ENCODE results near the gene MINDY3.

MINDY3 gene

GRCh38 chr10:15758618-15759017 is 101.7 kb downstream of the MINDY3 start:
- no peak for TF ChIP-seq TOX (CRISPR knock-in tag; IDR thresholded peaks at IDR 0.05; ENCODE audit: borderline replicate concordance)
- no peak for TF ChIP-seq ESRRG (CRISPR knock-in tag; IDR thresholded peaks at IDR 0.05)
- no peak for TF ChIP-seq ZNF70 (CRISPR knock-in tag; IDR thresholded peaks at IDR 0.05)
- no peak for TF ChIP-seq ARNTL (CRISPR knock-in tag; IDR thresholded peaks at IDR 0.05; ENCODE audit: borderline replicate concordance, low read depth)
- TF ChIP-seq ZNF8 (CRISPR knock-in tag; IDR thresholded peaks at IDR 0.05): no peak
- no peak for TF ChIP-seq CSDC2 (CRISPR knock-in tag; IDR thresholded peaks at IDR 0.05)
- no peak for TF ChIP-seq OSR1 (CRISPR knock-in tag; IDR thresholded peaks at IDR 0.05)
- no peak for TF ChIP-seq POU6F1 (CRISPR knock-in tag; IDR thresholded peaks at IDR 0.05; ENCODE audit: borderline replicate concordance, low read depth)
- TF ChIP-seq BACH2 (CRISPR knock-in tag; IDR thresholded peaks at IDR 0.05; ENCODE audit: borderline replicate concordance): no peak
- no peak for TF ChIP-seq ZC3H10 (CRISPR knock-in tag; IDR thresholded peaks at IDR 0.05)
- TF ChIP-seq, protein P1, sequence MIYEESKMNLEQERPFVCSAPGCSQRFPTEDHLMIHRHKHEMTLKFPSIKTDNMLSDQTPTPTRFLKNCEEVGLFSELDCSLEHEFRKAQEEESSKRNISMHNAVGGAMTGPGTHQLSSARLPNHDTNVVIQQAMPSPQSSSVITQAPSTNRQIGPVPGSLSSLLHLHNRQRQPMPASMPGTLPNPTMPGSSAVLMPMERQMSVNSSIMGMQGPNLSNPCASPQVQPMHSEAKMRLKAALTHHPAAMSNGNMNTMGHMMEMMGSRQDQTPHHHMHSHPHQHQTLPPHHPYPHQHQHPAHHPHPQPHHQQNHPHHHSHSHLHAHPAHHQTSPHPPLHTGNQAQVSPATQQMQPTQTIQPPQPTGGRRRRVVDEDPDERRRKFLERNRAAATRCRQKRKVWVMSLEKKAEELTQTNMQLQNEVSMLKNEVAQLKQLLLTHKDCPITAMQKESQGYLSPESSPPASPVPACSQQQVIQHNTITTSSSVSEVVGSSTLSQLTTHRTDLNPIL (CRISPR knock-in tag; IDR thresholded peaks at IDR 0.05; ENCODE audit: low read depth): no peak
- TF ChIP-seq PPARA (CRISPR knock-in tag; IDR thresholded peaks at IDR 0.05; ENCODE audit: borderline replicate concordance): no peak
- TF ChIP-seq SNAI2 (CRISPR knock-in tag; IDR thresholded peaks at IDR 0.05): no peak
- no peak for TF ChIP-seq TSHZ2 (CRISPR knock-in tag; IDR thresholded peaks at IDR 0.05)
- no peak for TF ChIP-seq RARB (CRISPR knock-in tag; IDR thresholded peaks at IDR 0.05)
- no peak for TF ChIP-seq ZNF565 (CRISPR knock-in tag; conservative IDR thresholded peaks at IDR 0.05; ENCODE audit: low read depth)
- no peak for ATAC-seq

DNA sequence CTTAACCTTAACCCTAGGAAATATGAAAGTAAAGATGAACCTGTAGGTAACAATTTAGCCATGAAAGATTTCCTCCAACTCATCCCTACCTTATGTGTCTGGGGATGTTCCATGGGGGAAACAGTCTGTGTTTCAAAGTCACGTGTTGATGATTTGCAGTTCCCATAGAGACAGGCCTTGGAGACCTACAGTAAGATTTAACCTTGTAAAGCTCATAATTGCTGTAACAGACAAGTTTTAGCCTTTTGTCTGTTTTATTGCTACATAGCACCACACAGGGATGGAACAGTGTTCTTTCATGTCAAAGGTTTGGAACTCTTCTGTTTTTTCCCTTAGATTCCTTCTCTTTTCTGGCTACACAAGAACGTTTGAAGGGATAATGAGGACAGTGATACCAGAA is 105.4 kb downstream of the MINDY3 start:
- TF ChIP-seq CSRNP3 (CRISPR knock-in tag; IDR thresholded peaks at IDR 0.05) (no peak), ZNF8 (CRISPR knock-in tag; IDR thresholded peaks at IDR 0.05) (no peak), ARNTL (CRISPR knock-in tag; IDR thresholded peaks at IDR 0.05; ENCODE audit: borderline replicate concordance, low read depth) (no peak), OSR1 (CRISPR knock-in tag; IDR thresholded peaks at IDR 0.05) (no peak), GLIS3 (CRISPR knock-in tag; IDR thresholded peaks at IDR 0.05) (no peak), ESRRG (CRISPR knock-in tag; IDR thresholded peaks at IDR 0.05) (no peak), ZFP3 (CRISPR knock-in tag; IDR thresholded peaks at IDR 0.05) (no peak), CSDC2 (CRISPR knock-in tag; IDR thresholded peaks at IDR 0.05) (no peak), ISL1 (CRISPR knock-in tag; IDR thresholded peaks at IDR 0.05) (no peak), TOX (CRISPR knock-in tag; IDR thresholded peaks at IDR 0.05; ENCODE audit: borderline replicate concordance) (no peak), BACH2 (CRISPR knock-in tag; IDR thresholded peaks at IDR 0.05; ENCODE audit: borderline replicate concordance) (no peak), ZNF70 (CRISPR knock-in tag; IDR thresholded peaks at IDR 0.05) (no peak), TSHZ2 (CRISPR knock-in tag; IDR thresholded peaks at IDR 0.05) (no peak), RARB (CRISPR knock-in tag; IDR thresholded peaks at IDR 0.05) (no peak), TCF4 (CRISPR knock-in tag; IDR thresholded peaks at IDR 0.05; ENCODE audit: borderline replicate concordance) (no peak)
- TF ChIP-seq, protein P1 (CRISPR knock-in tag; IDR thresholded peaks at IDR 0.05; ENCODE audit: low read depth): no peak
- no peak for ATAC-seq

Measured in SK-N-SH treated with all-trans-retinoic acid at 6 μM for 48 hours (cell line).